A549 (cell line): ENCODE data around the gene SGCD. TPM values are rescaled to one million over a fixed set of nuclear protein-coding genes. Genes with fewer than 3 reads are reported as not detected.

Source experiments
- ATAC-seq, 2 experiments: fragments of 200-7000 bp in 1 of 2; fragments of >200 bp in 1 of 2; cut with Nextera tagmentation in 1 of 2; cut with Tn5 transposase in 1 of 2; 3 replicates each; pipeline versions ENCODE4 v1.8.0 to v1.9.1; 2018 to 2020; ENCODE audit warnings: mild to moderate bottlenecking in 1 of 2, moderate library complexity in 1 of 2
- CTCF ChIA-PET: fragments of 300-600 bp; sonication (Branson Sonifier 250); formaldehyde crosslinking; extraction: SDS; loops from one replicate; lab custom pipeline; 2021; ENCODE audit warnings: antibody characterized with exemption, inconsistent platforms; lab: Yijun Ruan, JAX
- POLR2A ChIA-PET: fragments of 350-600 bp; formaldehyde crosslinking; extraction: SDS; loops from one replicate; lab custom pipeline; 2021; ENCODE audit warnings: antibody characterized with exemption, inconsistent platforms; lab: Yijun Ruan, JAX
- DNase-seq, 2 experiments: peaks; one replicate each; pipeline versions ENCODE4 v3.0.0 to v3.0.0-alpha.2; 2011 to 2016; ENCODE audit warnings: low read depth in 1 of 2, low spot score in 1 of 2
- FAIRE-seq: peaks from 2 replicates; lab custom pipeline; 2011; peaks lifted over from hg19 to GRCh38; lab: Jason Lieb, UNC
- H3K27ac ChIP-seq, 2 experiments: fragments of >200 bp; sonication (Bioruptor Twin); formaldehyde crosslinking; 3 replicates each; pipeline ENCODE4 v1.5.1; 2016 to 2017
- H3K4me1 ChIP-seq: fragments of >200 bp; sonication (Bioruptor Twin); formaldehyde crosslinking; 3 replicates; pipeline ENCODE4 v1.6.1; 2016
- H3K4me2 ChIP-seq: fragments of >200 bp; sonication (Bioruptor Twin); formaldehyde crosslinking; 3 replicates; pipeline ENCODE4 v1.6.1; 2016
- H3K4me3 ChIP-seq: fragments of >200 bp; sonication (Bioruptor Twin); formaldehyde crosslinking; 3 replicates; pipeline ENCODE4 v1.5.1; 2016
- H3K9me3 ChIP-seq: fragments of >200 bp; sonication (Bioruptor Twin); formaldehyde crosslinking; 3 replicates; pipeline ENCODE4 v1.6.1; 2016
- ATOH8 ChIP-seq: fragments of 250-450 bp; sonication (Bioruptor Pico); IDR thresholded peaks from 2 replicates; pipeline ENCODE4 v1.5.0; 2020; ENCODE audit warnings: low read depth, mild to moderate bottlenecking, moderate library complexity
- CBX2 ChIP-seq: fragments of 200-600 bp; sonication (generic); IDR thresholded peaks from 2 replicates; pipeline ENCODE4 v1.6.1; 2016; ENCODE audit warnings: low read depth, mild to moderate bottlenecking, borderline replicate concordance
- CEBPB ChIP-seq, 2 experiments: fragments of >200 bp in 1 of 2; sonication (Bioruptor Twin) in 1 of 2; formaldehyde crosslinking in 1 of 2; IDR thresholded peaks; 2 replicates each; pipeline ENCODE4 v1.6.1; 2012 to 2016
- CHD2 ChIP-seq: fragments of 150-350 bp; IDR thresholded peaks from 2 replicates; pipeline ENCODE4 v1.6.1; 2014; ENCODE audit warnings: low read length; ENCODE audit not compliant: partially characterized antibody
- CTCF ChIP-seq: fragments of >200 bp; sonication (Bioruptor Twin); formaldehyde crosslinking; IDR thresholded peaks from 3 replicates; pipeline ENCODE4 v1.5.1; 2016
- ELK1 ChIP-seq: fragments of 150-350 bp; IDR thresholded peaks from 2 replicates; pipeline ENCODE4 v1.6.1; 2014; ENCODE audit warnings: low read depth, mild to moderate bottlenecking, low read length
- EP300 ChIP-seq, 2 experiments: fragments of >200 bp; sonication (Bioruptor Twin); formaldehyde crosslinking; IDR thresholded peaks; 2 replicates in 1 of 2; 3 replicates in 1 of 2; pipeline ENCODE4 v1.6.1; 2016 to 2017
- GATA3 ChIP-seq: IDR thresholded peaks from 2 replicates; pipeline ENCODE4 v1.6.1; 2012; ENCODE audit warnings: borderline replicate concordance
- HDAC2 ChIP-seq: fragments of 200-600 bp; sonication (generic); IDR thresholded peaks from 2 replicates; pipeline ENCODE4 v1.6.1; 2016
- HOXB13 ChIP-seq: fragments of 250-450 bp; sonication (Bioruptor Pico); IDR thresholded peaks from 2 replicates; pipeline ENCODE4 v1.5.0; 2020; ENCODE audit warnings: low read depth, mild to moderate bottlenecking, moderate library complexity
- HOXB5 ChIP-seq: fragments of 250-450 bp; sonication (Bioruptor Pico); IDR thresholded peaks from 2 replicates; pipeline ENCODE4 v1.5.0; 2020; ENCODE audit warnings: mild to moderate bottlenecking, moderate library complexity
- KDM1A ChIP-seq: fragments of 200-600 bp; sonication (generic); IDR thresholded peaks from 2 replicates; pipeline ENCODE4 v1.6.1; 2016; ENCODE audit warnings: low read depth, mild to moderate bottlenecking
- KDM5A ChIP-seq: fragments of 200-600 bp; sonication (generic); IDR thresholded peaks from 2 replicates; pipeline ENCODE4 v1.6.1; 2016; ENCODE audit warnings: antibody characterized with exemption, mild to moderate bottlenecking
- MAFK ChIP-seq: fragments of 450-650 bp; IDR thresholded peaks from 2 replicates; pipeline ENCODE4 v1.6.1; 2014; ENCODE audit not compliant: partially characterized antibody
- MAZ ChIP-seq: fragments of 150-350 bp; IDR thresholded peaks from 2 replicates; pipeline ENCODE4 v1.6.1; 2014; ENCODE audit warnings: antibody characterized with exemption, low read depth, low read length, borderline replicate concordance
- MYC ChIP-seq: IDR thresholded peaks from 2 replicates; pipeline ENCODE4 v1.6.1; 2012; ENCODE audit warnings: mild to moderate bottlenecking, inconsistent platforms, low read length, improper control_type of control experiment, borderline replicate concordance
- NPAS2 ChIP-seq: fragments of 250-450 bp; sonication (Bioruptor Pico); IDR thresholded peaks from 2 replicates; pipeline ENCODE4 v1.8.0; 2022; ENCODE audit warnings: mild to moderate bottlenecking, moderate library complexity, borderline replicate concordance
- NR3C1 ChIP-seq: fragments of >200 bp; sonication (Bioruptor Twin); formaldehyde crosslinking; IDR thresholded peaks from 3 replicates; pipeline ENCODE4 v1.6.1; 2017
- PBX3 ChIP-seq: IDR thresholded peaks from 2 replicates; pipeline ENCODE4 v1.6.1; 2012
- RCOR1 ChIP-seq: fragments of 150-350 bp; IDR thresholded peaks from 2 replicates; pipeline ENCODE4 v1.6.1; 2014; ENCODE audit warnings: antibody characterized with exemption, low read length, low read depth
- SMC3 ChIP-seq: fragments of >200 bp; sonication (Bioruptor Twin); formaldehyde crosslinking; IDR thresholded peaks from 3 replicates; pipeline ENCODE4 v1.6.1; 2018; ENCODE audit warnings: inconsistent platforms
- TFCP2L1 ChIP-seq: fragments of 250-450 bp; sonication (Bioruptor Pico); IDR thresholded peaks from 2 replicates; pipeline ENCODE4 v1.5.0; 2021; ENCODE audit warnings: mild to moderate bottlenecking
- TP53 ChIP-seq: fragments of 250-450 bp; sonication (Bioruptor Pico); IDR thresholded peaks from 2 replicates; pipeline ENCODE4 v1.5.0; 2021; ENCODE audit warnings: mild to moderate bottlenecking, moderate library complexity
- ZC3H11A ChIP-seq: fragments of 450-650 bp; IDR thresholded peaks from 2 replicates; pipeline ENCODE4 v1.6.1; 2014; ENCODE audit warnings: antibody characterized with exemption, mild to moderate bottlenecking
- ZNF302 ChIP-seq: fragments of 250-450 bp; sonication (Bioruptor Pico); IDR thresholded peaks from 2 replicates; pipeline ENCODE4 v1.9.0; 2021; ENCODE audit warnings: inconsistent platforms, mild to moderate bottlenecking, moderate library complexity
- ZSCAN20 ChIP-seq: fragments of 250-450 bp; sonication (Bioruptor Pico); IDR thresholded peaks from 2 replicates; pipeline ENCODE4 v1.8.0; 2022; ENCODE audit warnings: mild to moderate bottlenecking, moderate library complexity
- WGBS: methylation state at CpG from one replicate; pipeline ENCODE4 v1.1.6; 2017; ENCODE audit errors: missing lambda C conversion rate; 5-methylcytosine and 5-hydroxymethylcytosine counted together
- polyA plus RNA-seq, 4 experiments: library from polyadenylated mRNA; depleted of rRNA in 3 of 4; stranded (reverse); fragments of >200 nt; fragmentation: RNase III in 1 of 4; extraction: RNeasy Plus Mini Kit Qiagen cat#74134 plus additional on column Dnase treatment in 1 of 4; gene quantifications; 2 replicates in 3 of 4; 3 replicates in 1 of 4; pipeline ENCODE4 v1.2.3, GENCODE V29; 2011 to 2017

Gene SGCD
- polyA plus RNA-seq, 2 of the 4 experiments (the other 2 are of a cell fraction) = 7.6 to 10.6 TPM

- Histone ChIP-seq H3K27ac (no peak overlapping the region), H3K4me1 (no peaks in the 10 kb centered on the region), H3K4me2 (no peak overlapping the region), H3K4me3 (no peak overlapping the region), H3K9me3 (peaks cover 2% of the 10 kb centered on the region; the same call in 1 of the 3 replicates)
- no peak for TF ChIP-seq CEBPB (IDR thresholded peaks at IDR 0.05)
- no peak for TF ChIP-seq NPAS2 (CRISPR knock-in tag)
- no peak for TF ChIP-seq MYC
- TF ChIP-seq ZC3H11A = no peak
- WGBS = 91% methylated on average over 8 of the region's 9 CpGs
- ChIA-PET POLR2A (no interaction called here), CTCF (interaction anchor here (0.8 kb wide), 1 partner anchor 23 kb away, joined by 3 read pairs; no protein-coding TSS in a partner anchor)
- ATAC-seq (no peak), FAIRE-seq (no peak), DNase-seq (no peak)
Measured at GRCh38 chr5:156431956-156432829, 105.2 kb downstream of the SGCD start.

GRCh38 chr5:156432830-156433105 lies 105.8 kb downstream of the SGCD start:
- H3K27ac ChIP-seq = no peak overlapping the region
- no peaks in the 10 kb centered on the region for H3K9me3 ChIP-seq
- no peaks in the 10 kb centered on the region for H3K4me1 ChIP-seq
- no peak for ATAC-seq
- CTCF ChIA-PET = interaction anchor here (0.8 kb wide), 1 partner anchor 24 kb away, joined by 3 read pairs; no protein-coding TSS in a partner anchor
- TF ChIP-seq MAFK = no peak
- TF ChIP-seq ZNF302 (CRISPR knock-in tag) = no peak
- no peak for TF ChIP-seq TP53 (CRISPR knock-in tag)
- no peak for TF ChIP-seq HDAC2
- no peak for TF ChIP-seq HOXB13 (CRISPR knock-in tag)
- TF ChIP-seq HOXB5 = no peak
- no peak for TF ChIP-seq EP300 (IDR thresholded peaks at IDR 0.05)
- no peak for TF ChIP-seq TFCP2L1 (CRISPR knock-in tag)
- TF ChIP-seq ZC3H11A = no peak
- no peak for TF ChIP-seq GATA3
- TF ChIP-seq MAZ = no peak
- TF ChIP-seq CBX2 = no peak
- TF ChIP-seq NR3C1 = no peak
- TF ChIP-seq KDM1A = no peak
- no peak for TF ChIP-seq RCOR1
- no peak for TF ChIP-seq ATOH8 (CRISPR knock-in tag)
- TF ChIP-seq, all 56 proteins: peak for 0
- H3K4me2 ChIP-seq = no peak overlapping the region
- POLR2A ChIA-PET = no interaction called here
- no peak overlapping the region for H3K4me3 ChIP-seq
- no peak for FAIRE-seq
- 100% methylated on average over 1 of the region's 1 CpG for WGBS
- DNase-seq = no peak

- TF ChIP-seq KDM5A (no peak), ZNF302 (CRISPR knock-in tag) (no peak), SMC3 (no peak)
- TF ChIP-seq, all 56 proteins: peak for 0
- no peak overlapping the region for H3K27ac ChIP-seq
- ChIA-PET CTCF (interaction anchor here (0.7 kb wide), 1 partner anchor 445 kb away, joined by 3 read pairs; no protein-coding TSS in a partner anchor), POLR2A (no interaction called here)
- FAIRE-seq (no peak), DNase-seq (no peak), ATAC-seq (no peak)
- no peaks in the 10 kb centered on the region for H3K9me3 ChIP-seq
- WGBS = 88% methylated on average over 5 of the region's 5 CpGs
- H3K4me1 ChIP-seq = no peaks in the 10 kb centered on the region
- H3K4me3 ChIP-seq = no peak overlapping the region
- H3K4me2 ChIP-seq = no peak overlapping the region
Measured at GRCh38 chr5:156434471-156434870, 107.5 kb downstream of the SGCD start.

GRCh38 chr5:156435101-156435500 lies 108.1 kb downstream of the SGCD start:
- no peak for DNase-seq
- TF ChIP-seq PBX3 (no peak), CTCF (no peak), CHD2 (no peak), EP300 (IDR thresholded peaks at IDR 0.05) (no peak), NR3C1 (no peak), ZSCAN20 (no peak), ELK1 (no peak), NPAS2 (CRISPR knock-in tag) (no peak)

More at GRCh38 chr5:156435101-156435500, 108.1 kb downstream of the SGCD start:
- ChIA-PET CTCF (interaction anchor here (0.7 to 1.3 kb wide), 3 partner anchors 9 to 445 kb away, joined by 3 read pairs; no protein-coding TSS in a partner anchor), POLR2A (no interaction called here)
- no peak overlapping the region for H3K4me2 ChIP-seq
- FAIRE-seq (no peak), ATAC-seq (no peak)
- no peak overlapping the region for H3K27ac ChIP-seq
- no peak overlapping the region for H3K4me3 ChIP-seq
- 74% methylated on average over 3 of the region's 3 CpGs for WGBS
- H3K4me1 ChIP-seq = no peaks in the 10 kb centered on the region
- H3K9me3 ChIP-seq = no peaks in the 10 kb centered on the region
